Trophoblast cell (in vitro differentiated cells and primary cell): Measurements from ENCODE around the gene ITGB7.
A peak's percentile ranks its signal among the peaks of the same experiment; 100 is the strongest.

Experiments used
- DNase-seq, 2 donors: peaks; one replicate each; pipeline ENCODE4 v3.0.0-alpha.2; 2016
- H2AFZ ChIP-seq: 2 replicates; pipeline ENCODE4 v1.6.1; 2013; ENCODE audit warnings: low read length, moderate library complexity, mild to moderate bottlenecking; ENCODE audit not compliant: insufficient read depth, poor library complexity
- H2AK5ac ChIP-seq: 2 replicates; pipeline ENCODE4 v1.6.1; 2013; ENCODE audit warnings: mild to moderate bottlenecking, low read length
- H2BK120ac ChIP-seq: 2 replicates; pipeline ENCODE4 v1.6.1; 2013; ENCODE audit warnings: low read length, mild to moderate bottlenecking, moderate library complexity; ENCODE audit not compliant: insufficient read depth, poor library complexity
- H2BK12ac ChIP-seq: 2 replicates; pipeline ENCODE4 v1.6.1; 2013; ENCODE audit warnings: mild to moderate bottlenecking, low read length, moderate library complexity
- H2BK5ac ChIP-seq: 2 replicates; pipeline ENCODE4 v1.6.1; 2013; ENCODE audit warnings: low read length, low read depth, moderate library complexity, mild to moderate bottlenecking; ENCODE audit not compliant: poor library complexity
- H3K14ac ChIP-seq: 2 replicates; pipeline ENCODE4 v1.6.1; 2013; ENCODE audit warnings: mild to moderate bottlenecking, low read length
- H3K18ac ChIP-seq: 2 replicates; pipeline ENCODE4 v1.6.1; 2013; ENCODE audit warnings: mild to moderate bottlenecking, low read length
- H3K23ac ChIP-seq: 2 replicates; pipeline ENCODE4 v1.6.1; 2013; ENCODE audit warnings: low read length
- H3K27ac ChIP-seq: 2 replicates; pipeline ENCODE4 v1.5.1; 2013; ENCODE audit warnings: low read depth, mild to moderate bottlenecking, inconsistent platforms, low read length, moderate library complexity
- H3K27me3 ChIP-seq: 2 replicates; pipeline ENCODE4 v1.6.1; 2013; ENCODE audit warnings: inconsistent platforms, mild to moderate bottlenecking, low read length, moderate library complexity; ENCODE audit not compliant: insufficient read depth
- H3K36me3 ChIP-seq, 2 experiments: 1 replicate in 1 of 2; 2 replicates in 1 of 2; pipeline ENCODE4 v1.6.1; 2013; ENCODE audit warnings: low read length in 2 of 2, mild to moderate bottlenecking in 2 of 2, moderate library complexity in 1 of 2; ENCODE audit not compliant: insufficient read depth in 2 of 2, control insufficient read depth in 1 of 2
- H3K4ac ChIP-seq: 2 replicates; pipeline ENCODE4 v1.6.1; 2013; ENCODE audit warnings: low read depth, mild to moderate bottlenecking, low read length, moderate library complexity
- H3K4me1 ChIP-seq, 2 experiments: 1 replicate in 1 of 2; 2 replicates in 1 of 2; pipeline ENCODE4 v1.6.1; 2013; ENCODE audit warnings: low read length in 2 of 2, mild to moderate bottlenecking in 2 of 2, moderate library complexity in 1 of 2; ENCODE audit not compliant: insufficient read depth in 2 of 2, control insufficient read depth in 1 of 2
- H3K4me2 ChIP-seq: 2 replicates; pipeline ENCODE4 v1.6.1; 2013; ENCODE audit warnings: inconsistent platforms, mild to moderate bottlenecking, low read length, moderate library complexity
- H3K4me3 ChIP-seq: 2 replicates; pipeline ENCODE4 v1.5.1; 2013; ENCODE audit warnings: mild to moderate bottlenecking, low read depth, low read length, inconsistent platforms
- H3K79me1 ChIP-seq: one replicate; pipeline ENCODE4 v1.6.1; 2013; ENCODE audit warnings: low read length
- H3K79me2 ChIP-seq: 2 replicates; pipeline ENCODE4 v1.6.1; 2013; ENCODE audit warnings: low read length, mild to moderate bottlenecking; ENCODE audit not compliant: control insufficient read depth, insufficient read depth, poor library complexity
- H3K9ac ChIP-seq: 2 replicates; pipeline ENCODE4 v1.6.1; 2013; ENCODE audit warnings: mild to moderate bottlenecking, low read length
- H3K9me3 ChIP-seq: 2 replicates; pipeline ENCODE4 v1.6.1; 2013; ENCODE audit warnings: low read depth, mild to moderate bottlenecking, control low read depth, inconsistent platforms, low read length; ENCODE audit not compliant: insufficient read depth
- H4K12ac ChIP-seq: 2 replicates; pipeline ENCODE4 v1.6.1; 2013; ENCODE audit warnings: low read depth, mild to moderate bottlenecking, low read length, moderate library complexity
- H4K8ac ChIP-seq: 2 replicates; pipeline ENCODE4 v1.6.1; 2013; ENCODE audit warnings: low read depth, mild to moderate bottlenecking, low read length, moderate library complexity
- H4K91ac ChIP-seq: one replicate; pipeline ENCODE4 v1.6.1; 2013; ENCODE audit warnings: low read depth, mild to moderate bottlenecking, low read length, moderate library complexity
- WGBS: extraction: QIAGEN DNeasy Blood & Tissue Kit; methylation state at CpG from one replicate; pipeline ENCODE4 v1.1.7; 2013; ENCODE audit warnings: missing lambda C conversion rate; ENCODE audit not compliant: insufficient read length, insufficient coverage; ENCODE audit errors: extremely low coverage; 5-methylcytosine and 5-hydroxymethylcytosine counted together

Gene ITGB7

GRCh38 chr12:53215497-53215896 is 8.4 kb upstream of the ITGB7 start:
- no CpG with 5 or more reads among the region's 8 CpGs for WGBS
- no peak overlapping the region for H3K27ac ChIP-seq
- no peak overlapping the region for H2BK12ac ChIP-seq

GRCh38 chr12:53214687-53215455 is 7.8 kb upstream of the ITGB7 start:
- Histone ChIP-seq H2BK120ac (no peak overlapping the region), H2AK5ac (no peak overlapping the region), H3K9me3 (peaks cover 2% of the 10 kb centered on the region), H2AFZ (no peak overlapping the region), H4K8ac (no peak overlapping the region), H3K4me3 (no peak overlapping the region), H3K23ac (no peak overlapping the region), H3K36me3 (peaks cover 30 to 40% of the 10 kb centered on the region in 2 experiments), H4K12ac (no peak overlapping the region), H3K4me2 (no peak overlapping the region), H3K27ac (no peak overlapping the region), H3K79me2 (no peaks in the 10 kb centered on the region), H3K4ac (no peak overlapping the region), H2BK12ac (no peak overlapping the region), H3K18ac (no peak overlapping the region), H2BK5ac (no peak overlapping the region), H4K91ac (no peak overlapping the region), H3K79me1 (peaks cover 4% of the 10 kb centered on the region), H3K4me1 (peaks cover 8 to 21% of the 10 kb centered on the region in 2 experiments), H3K14ac (no peak overlapping the region), H3K27me3 (peaks cover 2% of the 10 kb centered on the region), H3K9ac (no peak overlapping the region)
- DNase-seq = no peak
- no CpG with 5 or more reads among the region's 12 CpGs for WGBS

More at GRCh38 chr12:53215497-53215896, 8.4 kb upstream of the ITGB7 start:
- no peak for DNase-seq
- Histone ChIP-seq H4K12ac (no peak overlapping the region), H3K79me1 (peaks cover 5% of the 10 kb centered on the region), H2BK5ac (no peak overlapping the region), H4K8ac (no peak overlapping the region), H2AK5ac (no peak overlapping the region), H3K27me3 (peaks cover 2% of the 10 kb centered on the region), H3K4ac (no peak overlapping the region), H3K9ac (no peak overlapping the region), H3K4me1 (peaks cover 8 to 21% of the 10 kb centered on the region in 2 experiments), H2BK120ac (no peak overlapping the region), H3K9me3 (peaks cover 2% of the 10 kb centered on the region), H4K91ac (no peak overlapping the region), H3K18ac (no peak overlapping the region), H2AFZ (no peak overlapping the region), H3K4me2 (no peak overlapping the region), H3K36me3 (peaks cover 30 to 36% of the 10 kb centered on the region in 2 experiments), H3K14ac (no peak overlapping the region), H3K4me3 (no peak overlapping the region), H3K79me2 (no peaks in the 10 kb centered on the region), H3K23ac (no peak overlapping the region)

- no peak overlapping the region for H3K14ac ChIP-seq
- H3K4ac ChIP-seq = no peak overlapping the region
- no peak overlapping the region for H3K4me3 ChIP-seq
- H3K9ac ChIP-seq = no peak overlapping the region
- no peak for DNase-seq
- no peak overlapping the region for H4K91ac ChIP-seq
- H4K8ac ChIP-seq = no peak overlapping the region
- no peak overlapping the region for H2AFZ ChIP-seq
- no peak overlapping the region for H3K18ac ChIP-seq
- H3K27me3 ChIP-seq = no peaks in the 10 kb centered on the region
- no peaks in the 10 kb centered on the region for H3K79me2 ChIP-seq
- H3K9me3 ChIP-seq = peaks cover 2% of the 10 kb centered on the region
- no peaks in the 10 kb centered on the region for H3K79me1 ChIP-seq
- peaks cover 5 to 15% of the 10 kb centered on the region in 2 experiments for H3K4me1 ChIP-seq
- H3K27ac ChIP-seq = no peak overlapping the region
- no peak overlapping the region for H2BK5ac ChIP-seq
- H2BK120ac ChIP-seq = no peak overlapping the region
- no peak overlapping the region for H3K4me2 ChIP-seq
- peaks cover 30 to 40% of the 10 kb centered on the region in 2 experiments for H3K36me3 ChIP-seq
- no peak overlapping the region for H3K23ac ChIP-seq
- H2BK12ac ChIP-seq = no peak overlapping the region
- no peak overlapping the region for H2AK5ac ChIP-seq
- WGBS = no CpG with 5 or more reads among the region's 5 CpGs
- H4K12ac ChIP-seq = no peak overlapping the region
Measured at GRCh38 chr12:53214221-53214620, 7.2 kb upstream of the ITGB7 start.

GRCh38 chr12:53213348-53213747 is 6.3 kb upstream of the ITGB7 start:
- H3K23ac ChIP-seq = no peak overlapping the region
- H3K4me1 ChIP-seq = peaks cover 5 to 14% of the 10 kb centered on the region in 2 experiments
- no peak overlapping the region for H3K4me3 ChIP-seq
- H3K27ac ChIP-seq = no peak overlapping the region
- no peak overlapping the region for H4K8ac ChIP-seq
- H3K9ac ChIP-seq = no peak overlapping the region
- H3K79me2 ChIP-seq = no peaks in the 10 kb centered on the region
- no peaks in the 10 kb centered on the region for H3K79me1 ChIP-seq
- no CpG with 5 or more reads among the region's 14 CpGs for WGBS
- H3K14ac ChIP-seq = no peak overlapping the region
- H3K27me3 ChIP-seq = no peaks in the 10 kb centered on the region
- H2AFZ ChIP-seq = no peak overlapping the region
- no peak overlapping the region for H2AK5ac ChIP-seq
- no peak overlapping the region for H3K4me2 ChIP-seq
- no peak overlapping the region for H3K18ac ChIP-seq
- no peak overlapping the region for H4K12ac ChIP-seq
- no peak overlapping the region for H2BK120ac ChIP-seq
- no peak overlapping the region for H2BK12ac ChIP-seq
- peak; percentile 61 to 82 for DNase-seq
- peaks cover 30 to 40% of the 10 kb centered on the region in 2 experiments for H3K36me3 ChIP-seq
- H3K9me3 ChIP-seq = peaks cover 2% of the 10 kb centered on the region
- H2BK5ac ChIP-seq = no peak overlapping the region
- H3K4ac ChIP-seq = no peak overlapping the region
- H4K91ac ChIP-seq = no peak overlapping the region
